NCI-H1092 (cell line): ENCODE measurements around the gene LGI4.
"Not testable (repeated sequence)": the region's sequence is repeated elsewhere in the genome, so short reads cannot be mapped to it uniquely, and the experiment has no call there.

Source experiments
- DNase-seq: peaks from one replicate; lab custom pipeline; 2025; lab: John Stamatoyannopoulos, UW

Gene LGI4

GRCh38 chr19:35105411-35106290, 29.2 kb downstream of the LGI4 start:
- no peak for DNase-seq

- DNase-seq = no peak
Measured at GRCh38 chr19:35105047-35105410, 29.8 kb downstream of the LGI4 start.

- no peak for DNase-seq
Measured at GRCh38 chr19:35104361-35104760, 30.5 kb downstream of the LGI4 start.

- DNase-seq = not testable (repeated sequence)
Measured at GRCh38 chr19:35103614-35104013, 31.2 kb downstream of the LGI4 start.

- DNase-seq = not testable (repeated sequence)
Measured at GRCh38 chr19:35101949-35102348, 32.9 kb downstream of the LGI4 start.

- DNase-seq = no peak
Measured at GRCh38 chr19:35100588-35101533, 34.0 kb downstream of the LGI4 start.

- no peak for DNase-seq
Measured at GRCh38 chr19:35099897-35100275, 35.0 kb downstream of the LGI4 start.

- no peak for DNase-seq
Measured at GRCh38 chr19:35099155-35099896, 35.5 kb downstream of the LGI4 start.

- DNase-seq = no peak
Measured at GRCh38 chr19:35098413-35099049, 36.3 kb downstream of the LGI4 start.

GRCh38 chr19:35095667-35096368, 39.0 kb downstream of the LGI4 start:
- DNase-seq = no peak

GRCh38 chr19:35094656-35095055, 40.2 kb downstream of the LGI4 start:
- DNase-seq = no peak

- DNase-seq = no peak
Measured at GRCh38 chr19:35093941-35094647, 40.8 kb downstream of the LGI4 start.

- DNase-seq = no peak
Measured at GRCh38 chr19:35093430-35093829, 41.4 kb downstream of the LGI4 start.

- DNase-seq = peak; percentile 18
Measured at GRCh38 chr19:35090506-35091214, 44.2 kb downstream of the LGI4 start.

GRCh38 chr19:35090160-35090505, 44.7 kb downstream of the LGI4 start:
- no peak for DNase-seq

- no peak for DNase-seq
Measured at GRCh38 chr19:35089554-35089953, 45.3 kb downstream of the LGI4 start.

GRCh38 chr19:35088131-35088913, 46.5 kb downstream of the LGI4 start:
- no peak for DNase-seq

- no peak for DNase-seq
Measured at GRCh38 chr19:35087393-35087792, 47.5 kb downstream of the LGI4 start.

GRCh38 chr19:35086455-35086854, 48.4 kb downstream of the LGI4 start:
- DNase-seq = no peak
